Mucosa of rectum (tissue), 2 donors: ENCODE measurements around the gene TGFA.

Experiments
- H3K27ac ChIP-seq, 2 donors: one replicate each; pipeline ENCODE4 v1.7.0; 2013; ENCODE audit warnings: inconsistent platforms in 2 of 2, low read depth in 2 of 2, low read length in 2 of 2
- H3K27me3 ChIP-seq, 2 donors: one replicate each; pipeline ENCODE4 v1.7.0; 2013; ENCODE audit warnings: low read length in 2 of 2; ENCODE audit not compliant: control insufficient read depth in 2 of 2, insufficient read depth in 2 of 2
- H3K36me3 ChIP-seq, 2 donors: one replicate each; pipeline ENCODE4 v1.7.0; 2013; ENCODE audit warnings: low read length in 2 of 2; ENCODE audit not compliant: control insufficient read depth in 2 of 2, insufficient read depth in 2 of 2
- H3K4me1 ChIP-seq, 2 donors: one replicate each; pipeline ENCODE4 v1.7.0; 2013; ENCODE audit warnings: low read length in 2 of 2, mild to moderate bottlenecking in 1 of 2; ENCODE audit not compliant: control insufficient read depth in 2 of 2, insufficient read depth in 2 of 2
- H3K4me3 ChIP-seq, 2 donors: one replicate each; pipeline ENCODE4 v1.7.0; 2013; ENCODE audit warnings: low read length in 2 of 2
- H3K9ac ChIP-seq, 2 donors: one replicate each; pipeline ENCODE4 v1.7.0; 2013; ENCODE audit warnings: low read length in 2 of 2, low read depth in 1 of 2, mild to moderate bottlenecking in 1 of 2
- H3K9me3 ChIP-seq, 2 donors: one replicate each; pipeline ENCODE4 v1.7.0; 2013; ENCODE audit warnings: low read length in 2 of 2; ENCODE audit not compliant: control insufficient read depth in 2 of 2
- donor health status: healthy.
- donor health status: Normal muscosa, but diverticular disease.

TGFA gene

GRCh38 chr2:70484086-70484485 lies 69.5 kb downstream of the TGFA start:
- Histone ChIP-seq H3K27me3 (no peaks in the 10 kb centered on the region), H3K9ac (no peak overlapping the region), H3K9me3 (no peaks in the 10 kb centered on the region), H3K4me3 (no peak overlapping the region), H3K36me3 (no peaks in the 10 kb centered on the region), H3K27ac (no peak overlapping the region), H3K4me1 (no peaks in the 10 kb centered on the region)

- Histone ChIP-seq H3K4me1 (peaks cover 0 to 6% of the 10 kb centered on the region in 2 donors), H3K27me3 (no peaks in the 10 kb centered on the region), H3K9me3 (no peaks in the 10 kb centered on the region), H3K9ac (no peak overlapping the region), H3K27ac (no peak overlapping the region), H3K4me3 (no peak overlapping the region), H3K36me3 (no peaks in the 10 kb centered on the region)
These were observed 71.2 kb downstream of the TGFA start for GRCh38 chr2:70482401-70482800.

GRCh38 chr2:70480468-70480867 lies 73.2 kb downstream of the TGFA start:
- Histone ChIP-seq H3K4me3 (no peak overlapping the region), H3K27ac (no peak overlapping the region), H3K9me3 (no peaks in the 10 kb centered on the region), H3K36me3 (no peaks in the 10 kb centered on the region), H3K27me3 (no peaks in the 10 kb centered on the region), H3K9ac (no peak overlapping the region), H3K4me1 (peaks cover 0 to 10% of the 10 kb centered on the region in 2 donors)

- H3K4me1 ChIP-seq = peaks cover 0 to 10% of the 10 kb centered on the region in 2 donors
- no peaks in the 10 kb centered on the region for H3K27me3 ChIP-seq
- no peaks in the 10 kb centered on the region for H3K36me3 ChIP-seq
- H3K4me3 ChIP-seq = no peak overlapping the region
- no peak overlapping the region for H3K27ac ChIP-seq
- no peaks in the 10 kb centered on the region for H3K9me3 ChIP-seq
- H3K9ac ChIP-seq = no peak overlapping the region
These were observed 73.8 kb downstream of the TGFA start for GRCh38 chr2:70479816-70480215.

GRCh38 chr2:70477441-70477844 lies 76.2 kb downstream of the TGFA start:
- peaks cover 4 to 10% of the 10 kb centered on the region in 2 donors for H3K4me1 ChIP-seq
- peak overlapping the region in 1 of 2 donors; percentile 13 for H3K27ac ChIP-seq
- H3K9me3 ChIP-seq = no peaks in the 10 kb centered on the region

GRCh38 chr2:70475266-70475665 lies 78.4 kb downstream of the TGFA start:
- Histone ChIP-seq H3K27me3 (no peaks in the 10 kb centered on the region), H3K4me1 (peaks cover 4 to 10% of the 10 kb centered on the region in 2 donors), H3K27ac (no peak overlapping the region), H3K9ac (no peak overlapping the region), H3K9me3 (no peaks in the 10 kb centered on the region), H3K4me3 (no peak overlapping the region), H3K36me3 (no peaks in the 10 kb centered on the region)

More at GRCh38 chr2:70477441-70477844, 76.2 kb downstream of the TGFA start:
- Histone ChIP-seq H3K27me3 (no peaks in the 10 kb centered on the region), H3K9ac (no peak overlapping the region), H3K36me3 (no peaks in the 10 kb centered on the region), H3K4me3 (no peak overlapping the region)

- no peaks in the 10 kb centered on the region for H3K9me3 ChIP-seq
These were observed 79.3 kb downstream of the TGFA start for GRCh38 chr2:70474256-70474848.

GRCh38 chr2:70473101-70473722 lies 80.4 kb downstream of the TGFA start:
- Histone ChIP-seq H3K36me3 (no peaks in the 10 kb centered on the region), H3K4me3 (no peak overlapping the region), H3K27me3 (no peaks in the 10 kb centered on the region), H3K4me1 (peaks cover 4 to 10% of the 10 kb centered on the region in 2 donors), H3K27ac (no peak overlapping the region), H3K9ac (no peak overlapping the region), H3K9me3 (no peaks in the 10 kb centered on the region)

More at GRCh38 chr2:70474256-70474848, 79.3 kb downstream of the TGFA start:
- Histone ChIP-seq H3K36me3 (no peaks in the 10 kb centered on the region), H3K27ac (no peak overlapping the region), H3K27me3 (no peaks in the 10 kb centered on the region), H3K4me1 (peaks cover 4 to 10% of the 10 kb centered on the region in 2 donors), H3K4me3 (no peak overlapping the region), H3K9ac (no peak overlapping the region)

GRCh38 chr2:70472221-70472890 lies 81.3 kb downstream of the TGFA start:
- H3K36me3 ChIP-seq = no peaks in the 10 kb centered on the region
- H3K4me1 ChIP-seq = peaks cover 4% of the 10 kb centered on the region in 2 donors
- H3K9ac ChIP-seq = no peak overlapping the region
- H3K9me3 ChIP-seq = no peaks in the 10 kb centered on the region
- no peaks in the 10 kb centered on the region for H3K27me3 ChIP-seq
- no peak overlapping the region for H3K4me3 ChIP-seq
- no peak overlapping the region for H3K27ac ChIP-seq

GRCh38 chr2:70471129-70471528 lies 82.5 kb downstream of the TGFA start:
- no peaks in the 10 kb centered on the region for H3K27me3 ChIP-seq
- H3K27ac ChIP-seq = no peak overlapping the region
- H3K4me3 ChIP-seq = no peak overlapping the region
- no peak overlapping the region for H3K9ac ChIP-seq
- no peaks in the 10 kb centered on the region for H3K36me3 ChIP-seq
- no peaks in the 10 kb centered on the region for H3K9me3 ChIP-seq
- peaks cover 0 to 4% of the 10 kb centered on the region in 2 donors for H3K4me1 ChIP-seq
